Chondrocyte (in vitro differentiated cells): ENCODE measurements around the gene ERCC2. TPM values are rescaled to one million over a fixed set of nuclear protein-coding genes. Genes with fewer than 3 reads are reported as not detected.
A peak's percentile ranks its signal among the peaks of the same experiment; 100 is the strongest.

ENCODE experiments used
- DNase-seq: peaks from one replicate; pipeline ENCODE4 v3.0.0; 2021; ENCODE audit warnings: mixed read lengths, low spot score
- H3K27ac Mint-ChIP-seq: one replicate; pipeline ENCODE4 v1.8.0; 2021; ENCODE audit warnings: mild to moderate bottlenecking, moderate library complexity, mixed read lengths; ENCODE audit not compliant: unreplicated experiment
- H3K27me3 Mint-ChIP-seq: 2 replicates; pipeline ENCODE4 v1.8.0; 2021; ENCODE audit warnings: low read depth, mixed read lengths
- H3K36me3 Mint-ChIP-seq: 2 replicates; pipeline ENCODE4 v1.8.0; 2021; ENCODE audit warnings: low read depth, mixed read lengths
- H3K4me1 Mint-ChIP-seq: 2 replicates; pipeline ENCODE4 v1.8.0; 2021; ENCODE audit warnings: low read depth, mild to moderate bottlenecking, mixed read lengths
- H3K4me3 Mint-ChIP-seq: one replicate; pipeline ENCODE4 v1.8.0; 2021; ENCODE audit warnings: mild to moderate bottlenecking, moderate library complexity, mixed read lengths; ENCODE audit not compliant: unreplicated experiment
- H3K9me3 Mint-ChIP-seq: 2 replicates; pipeline ENCODE4 v1.8.0; 2021; ENCODE audit warnings: low read depth, mixed read lengths
- total RNA-seq: library from RNA; stranded (reverse); gene quantifications from 3 replicates; pipeline ENCODE4 v1.2.1, GENCODE V29; 2021
- TF ChIP-seq, protein P1 (sequence below): fragments of 200-600 bp; sonication (generic); IDR thresholded peaks from 2 replicates; pipeline ENCODE4 v1.5.0; 2021; ENCODE audit warnings: antibody characterized with exemption, mild to moderate bottlenecking, moderate library complexity

The ERCC2 gene
- total RNA-seq, 1 donor from 2014 or later, result 29.6 TPM

DNA sequence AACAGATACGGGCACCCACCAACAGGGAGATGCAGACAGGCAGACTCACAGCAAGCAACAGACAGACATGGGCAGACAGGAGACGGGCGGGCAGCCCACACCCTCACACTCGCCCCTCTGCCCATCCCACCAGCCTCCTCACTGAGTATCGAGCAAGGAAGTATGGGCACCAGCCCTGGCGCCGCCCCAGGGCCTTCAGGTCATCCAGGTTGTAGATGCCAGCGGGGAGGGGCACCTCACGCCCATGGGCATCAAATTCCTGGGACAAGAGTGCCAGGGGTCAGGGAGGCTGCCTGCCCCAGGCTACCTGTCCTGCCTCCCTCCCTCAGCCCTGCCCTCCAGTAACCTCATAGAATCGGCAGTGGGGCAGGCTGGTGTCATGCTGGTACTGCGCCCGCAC lies 5.7 kb downstream of the ERCC2 start:
- Mint-ChIP-seq H3K4me1 (peaks cover 4% of the 10 kb centered on the region), H3K4me3 (no peak overlapping the region), H3K27me3 (no peaks in the 10 kb centered on the region), H3K9me3 (no peaks in the 10 kb centered on the region), H3K27ac (no peak overlapping the region), H3K36me3 (peaks cover 5% of the 10 kb centered on the region)
- no peak for DNase-seq
- TF ChIP-seq, protein P1, sequence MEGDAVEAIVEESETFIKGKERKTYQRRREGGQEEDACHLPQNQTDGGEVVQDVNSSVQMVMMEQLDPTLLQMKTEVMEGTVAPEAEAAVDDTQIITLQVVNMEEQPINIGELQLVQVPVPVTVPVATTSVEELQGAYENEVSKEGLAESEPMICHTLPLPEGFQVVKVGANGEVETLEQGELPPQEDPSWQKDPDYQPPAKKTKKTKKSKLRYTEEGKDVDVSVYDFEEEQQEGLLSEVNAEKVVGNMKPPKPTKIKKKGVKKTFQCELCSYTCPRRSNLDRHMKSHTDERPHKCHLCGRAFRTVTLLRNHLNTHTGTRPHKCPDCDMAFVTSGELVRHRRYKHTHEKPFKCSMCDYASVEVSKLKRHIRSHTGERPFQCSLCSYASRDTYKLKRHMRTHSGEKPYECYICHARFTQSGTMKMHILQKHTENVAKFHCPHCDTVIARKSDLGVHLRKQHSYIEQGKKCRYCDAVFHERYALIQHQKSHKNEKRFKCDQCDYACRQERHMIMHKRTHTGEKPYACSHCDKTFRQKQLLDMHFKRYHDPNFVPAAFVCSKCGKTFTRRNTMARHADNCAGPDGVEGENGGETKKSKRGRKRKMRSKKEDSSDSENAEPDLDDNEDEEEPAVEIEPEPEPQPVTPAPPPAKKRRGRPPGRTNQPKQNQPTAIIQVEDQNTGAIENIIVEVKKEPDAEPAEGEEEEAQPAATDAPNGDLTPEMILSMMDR, result no peak

DNA sequence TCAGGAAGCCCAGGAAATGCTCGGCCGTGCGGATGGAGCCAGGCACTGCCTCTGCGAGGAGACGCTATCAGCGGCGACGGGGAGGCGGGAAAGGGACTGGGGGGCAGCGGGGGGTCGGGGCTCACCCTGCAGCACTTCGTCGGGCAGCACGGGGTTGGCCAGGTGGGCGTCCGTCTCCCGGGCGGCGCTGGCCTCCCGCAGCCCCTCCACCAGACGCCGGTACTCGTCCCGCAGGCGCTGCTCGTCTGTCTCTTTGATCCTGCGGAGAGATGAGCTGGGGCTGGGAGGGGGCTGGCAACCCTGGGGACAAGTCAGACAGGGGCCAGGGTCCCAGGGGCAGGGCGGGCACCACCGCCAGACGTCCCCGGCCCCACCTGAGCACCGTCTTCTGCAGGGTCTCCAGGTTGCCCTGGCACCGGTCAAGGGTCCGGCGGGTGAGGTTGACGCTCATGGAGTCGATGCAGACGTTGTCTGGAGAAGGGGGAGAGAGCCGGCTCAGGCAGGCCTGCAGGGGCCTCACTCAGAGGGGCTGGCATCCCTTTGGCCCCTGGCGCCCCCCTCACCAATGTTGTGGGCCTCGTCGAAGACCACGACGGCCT lies 6.4 kb downstream of the ERCC2 start:
- no peak overlapping the region for H3K27ac Mint-ChIP-seq
- TF ChIP-seq, protein P1, result no peak
- H3K4me3 Mint-ChIP-seq, result no peak overlapping the region
- peaks cover 2% of the 10 kb centered on the region for H3K4me1 Mint-ChIP-seq
- H3K36me3 Mint-ChIP-seq, result peaks cover 7% of the 10 kb centered on the region
- peak; percentile 92 for DNase-seq
- H3K27me3 Mint-ChIP-seq, result no peaks in the 10 kb centered on the region
- H3K9me3 Mint-ChIP-seq, result no peaks in the 10 kb centered on the region

DNA sequence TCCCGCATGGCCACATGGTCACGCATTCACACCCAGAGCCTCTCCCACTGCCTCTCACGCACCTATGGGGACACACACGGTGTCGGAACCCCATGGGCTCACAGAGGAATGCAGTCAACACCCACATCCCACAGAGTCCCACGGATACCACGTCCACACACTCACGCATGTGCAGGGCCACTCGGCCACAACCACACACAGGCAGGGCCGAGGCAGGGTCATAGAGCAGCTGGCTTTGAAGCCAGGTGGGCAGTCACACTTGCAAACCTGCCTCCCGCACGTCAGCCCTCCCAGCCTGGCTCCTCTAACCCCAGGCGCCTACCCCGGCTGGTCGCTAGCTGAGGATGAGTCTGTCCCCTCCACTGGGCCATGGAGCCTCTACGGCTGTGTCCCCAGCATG lies 8.1 kb downstream of the ERCC2 start:
- TF ChIP-seq, protein P1, result no peak
- H3K4me3 Mint-ChIP-seq, result no peak overlapping the region
- no peaks in the 10 kb centered on the region for H3K4me1 Mint-ChIP-seq
- no peak for DNase-seq
- no peak overlapping the region for H3K27ac Mint-ChIP-seq
- no peaks in the 10 kb centered on the region for H3K27me3 Mint-ChIP-seq
- H3K36me3 Mint-ChIP-seq, result peaks cover 7% of the 10 kb centered on the region
- no peaks in the 10 kb centered on the region for H3K9me3 Mint-ChIP-seq

DNA sequence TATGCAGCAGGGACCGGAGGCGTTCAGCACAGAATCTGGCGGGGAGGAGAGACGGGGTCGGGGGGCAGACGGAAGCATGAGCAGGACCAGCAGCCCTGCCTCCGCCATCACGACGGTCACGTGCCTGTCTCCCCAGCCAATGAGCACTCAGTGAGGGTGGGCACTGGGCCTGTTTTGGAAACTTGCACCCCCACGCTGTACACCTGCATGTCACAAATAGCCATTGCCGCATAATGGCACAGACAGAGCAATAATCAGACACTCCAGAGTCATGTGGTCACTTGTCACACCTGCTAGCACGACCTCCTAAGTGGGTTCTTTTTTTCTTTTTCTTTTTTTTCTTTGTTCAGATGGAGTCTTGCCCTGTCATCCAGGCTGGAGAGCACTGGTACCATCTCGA lies 8.8 kb downstream of the ERCC2 start:
- no peaks in the 10 kb centered on the region for H3K27me3 Mint-ChIP-seq
- H3K4me3 Mint-ChIP-seq, result no peak overlapping the region
- H3K9me3 Mint-ChIP-seq, result no peaks in the 10 kb centered on the region
- H3K36me3 Mint-ChIP-seq, result peaks cover 11% of the 10 kb centered on the region
- TF ChIP-seq, protein P1, result no peak
- no peak overlapping the region for H3K27ac Mint-ChIP-seq
- DNase-seq, result no peak
- no peaks in the 10 kb centered on the region for H3K4me1 Mint-ChIP-seq

DNA sequence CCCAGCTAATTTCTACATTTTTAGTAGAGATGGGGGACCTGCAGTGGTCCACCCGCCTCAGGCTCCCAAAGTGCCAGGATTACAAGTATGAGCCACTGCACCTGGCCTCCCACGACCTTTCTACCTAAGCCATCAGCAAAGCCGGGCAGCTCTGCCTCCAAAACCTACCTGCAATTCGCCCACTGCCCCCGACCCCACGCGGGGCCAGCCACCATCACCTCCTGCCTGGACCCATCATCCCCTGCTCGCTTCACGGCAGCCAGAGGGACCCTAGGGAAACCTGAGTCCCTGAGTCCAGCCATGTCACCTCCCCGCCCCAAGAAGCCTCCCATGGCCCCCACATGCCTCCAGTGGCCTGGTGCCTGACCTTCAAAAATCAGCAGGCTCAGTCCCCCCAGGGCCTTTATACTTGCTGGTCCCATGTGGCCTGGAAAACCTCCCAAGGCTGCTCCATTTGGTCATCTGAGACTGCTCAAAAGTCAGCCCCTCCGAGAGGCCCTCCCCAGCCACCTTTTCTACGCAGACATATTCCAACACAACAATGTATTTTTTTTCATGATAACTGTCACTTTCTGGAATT lies 12.1 kb downstream of the ERCC2 start:
- H3K27ac Mint-ChIP-seq, result no peak overlapping the region
- no peaks in the 10 kb centered on the region for H3K4me1 Mint-ChIP-seq
- H3K36me3 Mint-ChIP-seq, result peaks cover 18% of the 10 kb centered on the region
- H3K27me3 Mint-ChIP-seq, result no peaks in the 10 kb centered on the region
- DNase-seq, result no peak
- no peak overlapping the region for H3K4me3 Mint-ChIP-seq
- TF ChIP-seq, protein P1, result no peak
- H3K9me3 Mint-ChIP-seq, result no peaks in the 10 kb centered on the region
